Measurements from ENCODE around the gene MED15. TPM values are rescaled to one million over a fixed set of nuclear protein-coding genes. Genes with fewer than 3 reads are reported as not detected.
"Not testable (repeated sequence)": the region's sequence is repeated elsewhere in the genome, so short reads cannot be mapped to it uniquely, and the experiment has no call there.

Gene MED15
- total RNA-seq, 1 donor from 2014 or later = 104 TPM

DNA sequence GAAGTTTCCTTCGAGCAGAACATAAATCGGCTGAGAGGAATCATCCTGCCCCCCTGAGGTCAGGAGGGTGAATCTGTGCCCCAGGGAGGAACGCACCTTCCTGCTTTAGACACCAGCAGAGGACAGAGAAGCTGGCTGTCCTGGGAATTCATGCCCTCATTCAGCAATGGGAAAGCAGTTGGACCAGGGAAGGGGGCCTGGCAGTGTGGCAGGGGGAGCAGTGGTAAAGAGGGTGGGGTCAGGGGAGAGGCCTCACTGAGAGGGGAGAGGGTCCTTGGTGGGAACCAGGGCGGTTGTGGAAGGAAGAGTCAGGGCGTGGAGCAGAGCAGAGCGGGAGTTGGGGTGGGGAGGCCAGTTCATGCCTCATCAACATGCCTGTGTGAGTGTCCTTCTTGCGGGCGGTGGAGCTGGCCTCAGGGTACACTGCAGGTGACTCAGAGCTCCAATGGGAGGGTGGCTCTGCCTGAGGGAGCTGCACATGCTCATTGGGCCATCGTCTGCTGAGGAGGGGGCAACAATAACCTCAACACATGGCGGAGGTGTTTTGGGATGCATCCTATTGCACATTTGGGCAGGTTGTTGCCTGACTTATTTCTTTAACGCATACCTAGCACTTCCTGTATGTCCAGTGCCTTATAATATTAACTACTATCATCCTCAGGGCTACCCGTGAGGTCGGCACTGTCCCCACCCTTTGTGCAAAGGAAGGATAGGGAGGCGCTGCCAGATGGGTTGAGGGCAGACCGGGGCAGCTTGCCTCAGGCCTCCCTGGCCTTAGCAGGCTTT lies 23.2 kb downstream of the MED15 start:
- DNase-seq (ENCODE audit: low spot score) = no peak

DNA sequence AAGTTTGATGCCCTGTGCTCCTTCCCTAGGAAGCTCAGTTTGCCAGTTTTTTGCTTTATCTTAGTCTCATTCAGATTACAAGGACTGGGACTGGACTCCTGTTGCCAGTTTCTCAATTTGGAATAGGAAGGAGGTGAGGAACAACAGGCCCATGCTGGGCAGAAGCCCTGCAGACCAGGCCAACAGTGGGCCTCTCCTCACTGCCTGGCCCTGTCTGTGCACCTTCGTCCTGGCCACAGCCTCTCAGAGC lies 23.7 kb downstream of the MED15 start:
- no peak for DNase-seq (ENCODE audit: low spot score)

DNA sequence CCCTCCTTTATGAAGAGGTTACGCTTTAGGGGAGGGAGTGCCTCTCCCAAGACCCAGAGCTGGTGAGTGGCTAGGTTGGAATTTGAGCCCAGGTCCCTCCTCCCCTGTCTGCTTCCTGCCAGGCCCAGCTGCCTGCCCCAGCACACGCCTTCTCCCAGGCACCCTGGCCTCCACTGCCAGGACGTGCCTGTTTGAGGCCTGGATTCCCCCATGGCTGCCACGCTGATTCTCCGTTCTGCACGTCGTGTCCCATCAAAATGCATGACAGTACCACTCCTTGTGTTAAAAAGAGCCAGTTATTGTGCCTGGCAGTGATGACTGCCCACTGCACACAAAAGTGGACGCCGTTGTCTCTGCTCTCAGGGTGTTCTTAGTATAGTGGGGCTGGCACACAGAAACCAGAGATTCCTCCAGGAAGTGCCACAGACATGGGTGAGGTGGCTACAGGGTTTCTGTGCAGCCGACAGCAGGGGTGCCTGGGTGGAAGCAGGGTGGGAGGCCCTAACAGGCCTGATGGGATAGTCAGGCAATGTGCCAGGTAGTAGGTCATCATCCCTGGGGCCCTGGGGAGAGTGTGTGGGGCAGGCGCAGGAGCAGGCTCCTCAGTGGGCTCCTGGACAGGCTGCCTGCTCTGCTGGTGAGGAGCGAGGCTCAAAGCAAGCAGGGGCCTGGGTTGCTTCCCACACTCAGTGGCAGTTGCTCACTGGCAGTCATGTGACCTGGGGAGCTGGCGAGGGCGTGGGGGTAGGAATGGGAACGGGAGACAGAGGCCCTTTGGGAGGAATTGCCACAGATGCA lies 24.2 kb downstream of the MED15 start:
- no peak for DNase-seq (ENCODE audit: low spot score)

DNA sequence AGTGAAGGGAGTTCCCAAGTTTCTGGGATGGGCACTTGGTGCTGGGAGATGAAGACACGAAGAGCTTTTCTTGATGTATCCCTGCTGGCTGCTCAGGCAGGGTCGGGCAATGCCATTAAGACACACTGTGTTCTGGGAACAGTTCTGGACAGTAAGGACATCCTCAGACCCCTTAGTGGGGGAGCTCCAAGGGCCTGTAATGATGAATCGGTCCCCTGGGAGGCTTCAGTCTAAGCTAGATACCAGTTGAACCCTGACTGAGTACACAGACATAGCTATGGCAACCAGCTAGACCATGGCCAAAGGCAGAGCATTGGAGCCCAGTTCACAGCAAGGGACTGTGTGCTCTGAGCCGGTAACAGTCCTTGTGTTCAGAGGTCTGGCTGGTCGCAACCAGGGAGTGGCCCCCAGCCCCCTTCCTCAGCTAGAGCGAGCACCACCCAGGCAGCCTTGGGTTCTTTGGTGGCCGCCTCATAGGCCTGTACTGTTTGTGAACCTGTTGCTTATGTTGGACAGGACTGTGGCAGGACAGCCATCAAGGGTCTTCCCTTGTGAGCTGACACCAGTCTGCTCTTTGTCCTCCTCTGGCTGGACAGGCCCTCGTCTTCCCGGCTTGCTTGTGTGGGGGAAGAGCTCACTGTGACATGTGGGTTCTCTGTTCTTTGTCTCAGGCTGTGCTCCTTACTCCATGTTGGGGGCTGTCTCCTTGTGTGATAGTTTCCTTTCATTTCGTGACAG lies 25.0 kb downstream of the MED15 start:
- no peak for DNase-seq (ENCODE audit: low spot score)

DNA sequence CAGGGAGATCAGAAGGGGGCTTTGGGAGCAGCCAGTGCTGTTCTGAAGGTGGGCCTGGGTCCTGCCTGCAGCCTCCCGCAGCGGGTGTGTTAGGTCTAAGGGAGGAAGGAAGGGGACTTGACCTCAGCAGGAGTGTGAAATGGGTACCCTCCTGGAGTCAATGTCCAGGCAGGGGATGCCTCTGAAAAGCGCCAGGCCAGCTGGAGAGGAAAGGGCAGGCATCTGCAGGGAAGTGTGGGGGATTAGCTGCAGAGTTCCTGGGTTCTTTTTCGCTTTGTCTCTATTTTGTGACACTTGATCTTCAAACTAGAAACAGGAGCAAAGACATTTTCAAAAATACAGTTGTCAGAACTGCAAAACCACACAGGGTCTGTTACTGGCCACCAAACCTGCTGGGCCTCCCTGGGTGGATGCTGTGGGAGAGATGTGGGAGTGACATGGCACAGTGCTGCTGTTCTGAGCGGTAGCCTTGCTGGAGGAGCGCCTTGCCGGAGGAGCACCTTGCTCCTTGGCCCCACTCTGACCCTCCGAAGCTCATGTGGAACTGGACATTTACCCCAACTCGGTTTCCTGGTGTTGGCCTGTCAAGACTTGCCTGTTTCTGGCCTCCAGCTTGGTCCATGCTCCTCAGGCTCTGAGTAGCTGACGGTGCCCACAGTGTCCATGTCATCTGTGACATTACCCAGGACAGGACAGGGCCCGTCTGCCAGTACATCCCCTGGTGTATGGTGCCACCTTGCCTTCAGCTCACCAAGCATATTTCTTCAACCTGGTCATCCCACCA lies 25.9 kb downstream of the MED15 start:
- DNase-seq (ENCODE audit: low spot score) = no peak

DNA sequence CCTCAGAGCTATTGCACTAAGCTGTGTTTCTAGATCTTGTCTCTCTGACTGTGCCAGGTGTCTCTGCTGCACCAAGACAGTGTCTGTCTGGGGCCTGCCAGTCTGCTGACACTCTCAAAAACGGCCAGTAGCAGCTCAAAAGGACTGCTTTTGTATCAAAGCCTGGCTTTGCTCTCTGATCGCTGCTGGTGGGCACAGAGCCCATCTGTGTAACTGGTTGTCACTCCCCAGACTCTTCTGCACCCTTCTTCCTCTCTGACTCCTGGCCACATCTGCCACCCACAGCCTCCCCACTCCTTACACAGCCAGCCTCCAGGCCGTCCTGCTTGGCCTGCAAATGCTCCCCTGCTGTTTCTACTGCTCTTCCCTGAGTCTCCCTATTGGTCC lies 26.5 kb downstream of the MED15 start:
- DNase-seq (ENCODE audit: low spot score) = no peak

DNA sequence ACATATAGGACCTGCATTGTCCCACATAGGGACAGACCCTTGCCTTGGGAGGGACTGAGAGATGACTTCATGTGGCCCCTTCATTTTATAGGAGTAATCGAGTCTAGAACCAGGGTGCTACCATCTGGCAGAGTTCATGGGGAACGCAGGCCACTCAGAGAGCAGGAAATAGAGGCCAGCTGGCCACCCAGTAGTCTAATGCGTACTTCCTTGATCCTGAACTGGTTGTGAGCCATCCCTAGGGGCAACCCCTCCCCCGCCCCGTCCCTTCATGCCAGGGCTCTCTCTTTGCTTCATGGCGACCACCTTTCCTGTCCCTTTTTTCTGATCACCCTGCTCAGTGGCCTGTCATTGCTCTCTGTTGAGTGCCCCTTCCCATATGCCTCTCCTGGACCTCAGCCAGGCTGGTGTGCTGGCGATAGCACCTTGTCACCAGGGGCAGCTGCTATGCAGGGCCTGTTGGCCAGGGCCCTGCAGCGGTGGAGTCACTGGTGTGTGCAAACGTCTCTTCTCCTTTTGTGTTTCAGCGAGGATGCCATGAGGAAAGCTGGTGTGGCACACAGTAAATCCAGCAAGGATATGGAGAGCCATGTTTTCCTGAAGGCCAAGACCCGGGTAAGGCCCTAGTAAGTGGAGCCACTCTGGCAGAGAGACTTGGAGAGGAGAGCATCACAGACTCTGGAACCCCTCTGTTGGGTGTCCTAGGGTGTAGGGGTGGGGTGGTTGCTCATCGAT lies 29.3 kb downstream of the MED15 start:
- no peak for DNase-seq (ENCODE audit: low spot score)

DNA sequence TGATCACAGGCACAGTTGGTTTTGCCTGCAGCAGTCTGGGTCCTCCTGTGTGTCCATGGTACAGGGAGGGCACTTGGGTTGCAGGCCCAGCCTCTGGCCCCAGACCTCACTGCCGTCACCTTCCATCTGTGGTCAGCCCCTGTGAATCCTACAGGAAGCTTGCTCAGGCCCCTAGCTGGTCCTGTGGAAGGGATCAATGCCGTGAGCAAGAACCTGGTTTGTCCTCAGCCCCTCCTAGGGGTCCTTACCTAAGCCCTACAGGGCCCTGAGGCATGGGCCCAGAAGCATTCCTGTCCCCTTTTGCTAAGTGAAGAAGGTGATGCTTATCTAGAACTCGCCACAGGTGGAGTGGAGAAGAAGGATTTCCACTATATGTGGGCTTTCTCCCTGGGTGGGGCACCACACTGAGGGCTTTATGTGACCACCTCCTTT lies 29.9 kb downstream of the MED15 start:
- no peak for DNase-seq (ENCODE audit: low spot score)

DNA sequence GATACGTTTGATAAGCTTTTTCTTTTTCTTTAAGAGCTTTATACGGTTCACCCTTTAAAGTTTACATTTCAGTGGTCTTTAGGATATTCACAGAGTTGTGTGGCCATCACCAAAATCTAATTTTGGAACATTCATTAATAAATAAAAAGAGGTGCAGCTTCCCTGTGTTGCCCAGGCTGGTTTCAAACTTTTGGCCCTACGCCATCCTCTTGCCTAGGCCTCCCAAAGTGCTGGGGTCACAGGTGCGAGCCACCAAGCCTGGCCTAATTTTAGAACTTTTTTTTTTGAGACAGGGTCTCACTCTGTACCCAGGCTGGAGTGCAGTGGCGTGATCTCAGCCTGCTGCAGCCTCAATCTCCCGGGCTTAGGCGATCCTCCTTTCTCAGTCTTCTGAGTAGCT lies 30.6 kb downstream of the MED15 start:
- no peak for DNase-seq (ENCODE audit: low spot score)

DNA sequence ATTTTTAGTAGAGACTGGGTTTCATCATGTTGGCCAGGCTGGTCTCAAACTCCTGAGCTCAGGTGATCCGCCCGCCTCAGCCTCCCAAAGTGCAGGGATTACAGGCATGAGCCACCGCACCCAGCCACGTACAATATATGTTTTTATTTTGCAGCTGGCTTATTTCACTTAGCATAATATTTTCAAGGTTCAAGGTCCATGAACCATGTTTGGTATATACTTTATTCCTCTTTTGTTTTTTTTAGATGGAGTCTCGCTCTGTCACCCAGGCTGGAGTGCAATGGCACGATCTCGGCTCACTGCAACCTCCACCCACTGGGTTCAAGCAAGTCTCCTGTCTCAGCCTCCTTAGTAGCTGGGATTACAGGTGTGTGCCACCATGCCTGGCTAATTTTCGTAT lies 31.5 kb downstream of the MED15 start:
- DNase-seq (ENCODE audit: low spot score) = not testable (repeated sequence)

DNA sequence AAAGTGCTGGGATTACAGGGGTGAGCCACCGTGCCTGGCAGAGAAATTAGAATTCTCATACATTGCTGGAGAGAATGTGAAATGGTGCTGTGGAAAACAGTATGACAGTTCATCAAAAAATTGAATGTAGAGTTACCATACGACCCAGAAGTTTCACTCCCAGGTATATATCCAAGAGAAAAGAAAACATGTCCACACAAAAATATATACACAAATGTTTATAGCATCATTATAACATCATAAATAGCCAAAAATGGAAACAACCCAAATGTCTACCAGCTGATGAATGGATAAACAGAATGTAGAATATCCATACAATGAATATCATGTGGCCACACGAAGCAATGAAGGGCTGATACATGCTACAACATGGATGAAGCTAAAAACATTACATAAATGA lies 34.6 kb downstream of the MED15 start:
- DNase-seq (ENCODE audit: low spot score) = no peak

DNA sequence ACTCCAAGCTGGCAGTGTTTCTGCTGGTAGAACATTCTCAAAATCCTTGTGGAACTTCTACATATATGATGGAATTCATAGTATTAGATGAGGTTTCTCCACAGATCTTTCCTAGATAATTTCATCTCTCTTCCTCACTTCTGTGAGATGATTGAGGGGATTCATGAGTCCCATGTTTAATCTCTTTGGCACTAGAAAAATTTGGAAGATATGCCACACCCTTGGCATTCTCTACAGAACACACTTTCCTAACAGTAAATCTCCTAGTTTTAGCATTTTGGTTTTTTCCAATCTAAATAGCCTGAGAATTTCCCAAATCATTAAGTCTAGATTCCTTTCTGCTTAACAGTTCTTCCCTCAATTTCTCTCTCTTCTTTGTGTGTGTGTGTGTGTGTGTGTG lies 35.3 kb downstream of the MED15 start:
- DNase-seq (ENCODE audit: low spot score) = no peak

DNA sequence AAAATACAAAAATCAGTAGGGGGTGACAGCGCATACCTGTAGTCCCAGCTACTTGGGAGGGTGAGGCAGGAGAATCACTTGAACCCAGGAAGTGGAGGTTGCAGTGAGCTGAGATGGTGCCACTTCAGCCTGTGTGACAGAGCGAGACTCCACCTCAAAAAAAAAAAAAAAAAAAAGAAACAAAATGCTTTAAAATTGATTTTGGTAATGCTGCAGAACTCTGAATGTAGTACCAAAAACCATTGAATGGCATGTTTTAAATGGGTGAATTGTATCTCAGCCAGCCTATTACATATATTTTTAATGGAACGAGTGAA lies 37.9 kb downstream of the MED15 start:
- not testable (repeated sequence) for DNase-seq (ENCODE audit: low spot score)

DNA sequence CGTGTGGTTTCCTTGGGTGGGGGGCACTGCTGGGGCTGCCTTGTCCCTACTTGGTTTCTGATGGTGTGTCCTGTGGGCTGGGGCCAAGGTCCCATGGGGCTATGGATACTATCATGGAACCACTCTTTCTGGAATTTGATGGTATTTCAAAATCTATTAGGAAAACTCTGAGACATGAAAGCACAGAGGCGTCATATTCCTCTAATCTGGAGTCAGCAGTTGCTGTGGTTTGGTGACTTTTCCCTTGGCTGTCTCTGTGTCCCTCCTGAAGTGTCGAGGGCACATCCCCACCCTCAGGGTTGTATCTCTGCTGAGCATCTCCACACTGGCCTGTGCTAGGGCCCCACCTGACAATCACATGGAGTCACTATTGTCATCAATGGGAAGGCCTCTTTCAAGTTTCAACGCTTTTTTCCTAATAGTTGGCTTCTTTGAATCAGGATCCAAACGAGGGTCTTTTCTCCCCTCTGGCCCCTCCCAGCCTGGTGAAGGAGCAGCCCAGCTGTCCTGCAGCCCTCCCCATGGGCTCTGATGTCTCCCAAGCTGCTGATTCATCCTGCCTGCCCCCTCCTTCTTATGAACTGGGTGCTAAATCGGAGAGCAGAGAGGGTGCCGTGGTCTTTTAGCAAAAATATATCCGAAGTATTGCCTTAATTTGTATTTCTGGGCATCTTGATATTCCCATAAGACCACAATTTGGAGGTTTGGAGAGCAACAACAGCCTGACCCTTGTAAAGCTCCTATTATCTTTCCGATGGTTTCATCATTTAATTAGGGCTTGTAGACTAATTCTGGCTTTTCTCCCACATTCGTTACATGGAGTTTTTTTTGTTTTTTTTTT lies 38.5 kb downstream of the MED15 start:
- no peak for DNase-seq (ENCODE audit: low spot score)

DNA sequence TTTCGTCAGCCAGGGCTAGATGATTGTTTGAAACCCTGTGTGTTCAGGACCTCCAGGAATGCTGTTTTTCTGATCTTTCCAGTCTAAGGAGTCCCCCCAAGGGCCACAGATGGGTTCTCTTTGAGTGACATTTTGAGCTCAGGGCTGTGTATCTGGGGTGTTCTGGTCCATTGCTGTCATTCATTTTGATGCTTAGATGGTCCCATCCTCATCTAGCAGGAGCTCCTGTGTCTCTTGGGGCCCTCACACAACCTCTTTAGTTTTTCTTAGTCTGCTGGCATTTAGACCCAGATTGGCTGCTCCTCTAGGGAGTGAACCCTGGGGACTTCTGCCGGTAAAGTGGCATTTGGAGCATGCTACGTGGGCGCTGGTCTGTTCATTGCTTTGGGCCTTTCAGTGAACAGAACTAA lies 39.1 kb downstream of the MED15 start:
- no peak for DNase-seq (ENCODE audit: low spot score)

DNA sequence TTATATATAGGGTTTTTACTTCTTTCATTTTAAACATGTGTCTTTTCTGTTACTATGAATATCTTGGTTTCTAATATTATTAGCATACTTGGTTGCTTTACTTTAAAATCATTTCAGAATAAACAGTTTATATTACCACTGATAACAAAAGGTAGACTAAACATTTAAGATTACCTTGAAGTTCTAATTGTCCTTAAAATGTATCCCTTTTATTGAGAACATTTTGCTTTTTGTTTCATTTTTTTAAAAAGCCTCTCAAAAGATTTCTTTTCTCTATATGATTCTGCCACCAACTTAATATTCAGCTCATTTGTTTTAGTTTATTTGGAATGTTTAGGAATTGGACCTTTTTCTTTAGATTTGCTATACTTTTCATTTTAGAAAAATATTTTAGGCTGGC lies 39.6 kb downstream of the MED15 start:
- DNase-seq (ENCODE audit: low spot score) = no peak

DNA sequence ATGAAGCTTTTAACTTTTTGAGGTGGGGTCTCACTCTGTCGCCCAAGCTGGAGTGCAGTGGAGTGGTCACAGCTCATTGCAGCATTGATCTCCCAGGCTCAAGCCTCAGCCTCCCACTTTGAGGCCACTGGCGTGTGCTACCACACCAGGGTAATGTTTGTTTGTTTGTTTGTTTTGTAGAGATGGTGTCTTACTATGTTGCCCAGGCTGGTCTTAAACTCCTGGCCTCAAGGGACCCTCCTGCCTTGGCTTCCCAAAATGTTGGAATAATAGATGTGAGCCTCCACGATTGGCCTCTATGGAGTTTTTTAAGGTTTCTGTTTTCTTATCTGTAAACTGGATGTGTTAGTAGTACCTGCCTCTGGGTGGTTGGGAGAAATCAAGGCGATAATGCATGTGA lies 41.4 kb downstream of the MED15 start:
- no peak for DNase-seq (ENCODE audit: low spot score)

DNA sequence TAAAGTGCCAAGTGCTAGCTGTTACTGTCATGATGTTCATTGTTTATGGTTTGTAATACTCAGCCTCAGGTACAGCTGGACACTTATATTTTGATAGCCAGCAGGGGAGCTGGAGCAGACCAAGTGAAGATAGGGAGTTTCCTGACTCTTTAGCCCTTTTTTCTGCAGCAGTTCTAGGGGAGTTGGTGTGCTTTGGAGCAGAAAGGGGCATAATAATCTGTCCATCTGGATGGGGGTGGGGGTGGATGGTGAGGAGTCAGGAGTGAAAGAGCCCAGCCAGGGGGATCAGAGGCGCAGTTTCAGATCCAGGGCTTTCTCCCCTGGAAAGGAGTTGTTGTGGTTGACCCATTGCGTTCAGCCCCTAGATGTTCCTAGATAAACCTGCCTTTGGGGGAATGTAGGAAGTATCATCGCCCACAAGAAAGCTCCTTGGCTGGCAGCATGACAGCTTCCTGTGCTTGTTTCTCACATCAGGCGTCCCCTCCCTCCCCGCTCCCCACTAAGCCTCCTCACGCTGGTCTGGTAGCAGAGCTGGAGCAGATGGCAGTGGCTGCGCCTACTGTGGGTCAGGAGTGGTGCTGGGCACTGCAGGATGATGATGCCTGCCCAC lies 41.9 kb downstream of the MED15 start:
- no peak for DNase-seq (ENCODE audit: low spot score)

DNA sequence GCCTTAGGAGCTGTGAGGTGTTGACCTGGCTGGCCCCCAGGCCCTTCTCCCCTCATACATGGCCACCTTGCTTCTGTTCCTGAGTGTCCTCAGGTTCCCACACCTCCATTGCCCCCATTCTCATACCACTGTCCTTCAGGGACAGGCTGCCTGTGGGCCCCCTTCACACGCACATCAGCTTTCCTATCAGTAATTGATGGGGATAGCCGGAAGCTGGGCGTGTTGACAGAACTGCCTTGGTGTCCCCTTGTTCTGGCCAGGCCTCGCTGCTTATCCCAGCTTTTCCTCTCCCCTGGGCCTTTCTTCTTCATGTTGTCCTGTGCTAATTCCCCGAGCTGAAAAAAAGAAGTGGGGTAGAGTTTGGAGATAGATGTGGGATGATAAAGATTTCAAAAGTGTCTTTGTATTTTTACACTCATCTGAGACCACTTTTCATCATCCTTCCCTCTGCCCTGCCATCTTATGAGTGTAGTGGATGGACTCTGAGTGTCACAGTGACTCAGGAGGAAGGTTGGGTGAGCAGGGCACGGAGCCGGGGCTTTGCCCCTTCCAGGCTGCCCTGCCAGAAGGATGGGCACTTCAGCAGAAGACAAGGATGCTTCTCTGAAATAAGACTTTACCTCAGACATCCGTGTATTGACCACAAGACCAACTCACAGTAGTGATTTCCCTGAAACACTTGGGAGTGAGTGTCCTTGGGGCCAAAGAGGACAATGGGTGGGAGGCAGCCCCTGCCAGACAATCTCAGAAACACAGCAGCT lies 42.8 kb downstream of the MED15 start:
- DNase-seq (ENCODE audit: low spot score) = no peak

Measured in mesenteric fat pad (tissue), 1 donor.